GM18868 (cell line): ENCODE results near the gene POR.
"Not testable (repeated sequence)": the region's sequence is repeated elsewhere in the genome, so short reads cannot be mapped to it uniquely, and the experiment has no call there.

Source experiments
- ATAC-seq: cut with Tn5 transposase; IDR thresholded peaks from one replicate; pipeline ENCODE4 v1.9.1; 2021; ENCODE audit warnings: mild to moderate bottlenecking, moderate library complexity; ENCODE audit not compliant: unreplicated experiment

POR gene

DNA sequence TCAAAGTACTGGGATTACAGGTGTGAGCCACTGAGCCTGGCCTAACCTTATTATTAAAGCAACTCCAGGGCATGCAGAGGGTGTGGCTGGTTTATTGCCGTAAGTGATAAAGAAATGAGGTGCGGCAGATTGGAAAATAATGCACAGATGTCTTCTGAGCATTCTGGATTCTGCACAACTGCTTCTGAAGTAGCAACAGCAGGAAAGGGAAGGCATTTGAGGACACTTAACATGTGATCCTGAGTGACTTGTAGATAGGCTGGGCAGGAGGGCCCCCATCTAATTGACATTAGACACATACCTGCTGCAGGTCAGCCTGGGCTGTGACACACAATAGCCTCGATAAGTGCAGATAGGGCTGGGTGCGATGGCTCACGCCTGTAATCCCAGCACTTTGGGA, 30.5 kb upstream of the POR start:
- ATAC-seq = no peak

DNA sequence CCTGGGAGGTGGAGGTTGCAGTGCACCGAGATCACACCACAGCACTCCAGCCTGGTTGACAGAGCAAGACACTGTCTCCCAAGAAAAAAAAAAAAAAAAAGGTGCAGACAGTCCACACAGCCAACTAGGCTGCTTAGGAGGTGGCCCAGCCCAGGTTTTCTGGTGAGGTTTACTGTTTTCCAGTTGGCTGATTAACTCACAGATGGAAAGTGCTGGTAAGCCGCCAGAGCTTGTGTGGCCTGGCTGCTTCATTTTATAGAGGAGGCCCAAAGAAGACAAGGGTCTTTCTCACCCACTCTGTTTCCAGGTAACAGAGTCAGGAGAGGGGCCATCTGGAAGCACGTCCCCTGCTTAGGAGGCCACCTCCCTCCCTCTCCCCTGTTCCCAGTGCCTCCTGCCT, 29.9 kb upstream of the POR start:
- ATAC-seq = no peak

DNA sequence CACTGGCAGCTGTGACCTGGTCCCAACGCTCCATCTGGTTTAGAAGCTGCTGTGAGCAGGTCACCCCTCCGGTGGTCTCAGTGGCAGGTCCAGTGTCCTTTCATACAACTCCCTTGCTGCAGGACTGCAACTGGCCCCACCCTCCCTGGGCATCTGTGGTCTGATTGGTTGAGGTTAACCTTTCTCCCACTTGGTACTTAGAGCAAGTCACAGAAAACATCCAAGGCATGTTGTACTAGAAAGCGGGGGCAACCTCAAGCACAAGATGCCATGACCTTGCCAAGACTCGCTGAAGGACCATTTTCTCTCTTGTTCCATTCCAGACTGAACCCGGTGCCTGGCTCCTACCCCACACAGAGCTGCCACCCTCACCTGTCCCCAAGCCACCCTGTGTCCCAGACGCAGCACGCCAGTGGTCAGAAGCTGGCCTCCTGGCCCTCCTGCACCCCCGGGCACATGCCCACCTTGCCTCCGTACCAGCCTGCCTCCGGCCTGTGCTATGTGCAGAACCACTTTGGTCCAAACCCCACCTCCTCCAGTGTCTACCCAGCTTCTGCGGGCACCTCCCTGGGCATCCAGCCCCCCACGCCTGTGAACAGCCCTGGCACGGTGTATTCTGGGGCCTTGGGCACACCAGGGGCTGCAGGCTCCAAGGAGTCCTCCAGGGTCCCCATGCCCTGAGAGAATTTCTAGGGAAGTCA, 27.1 kb upstream of the POR start:
- no peak for ATAC-seq

GRCh38 chr7:75888464-75889222, 26.3 kb upstream of the POR start:
- ATAC-seq = no peak

GRCh38 chr7:75889223-75889825, 25.6 kb upstream of the POR start:
- no peak for ATAC-seq

DNA sequence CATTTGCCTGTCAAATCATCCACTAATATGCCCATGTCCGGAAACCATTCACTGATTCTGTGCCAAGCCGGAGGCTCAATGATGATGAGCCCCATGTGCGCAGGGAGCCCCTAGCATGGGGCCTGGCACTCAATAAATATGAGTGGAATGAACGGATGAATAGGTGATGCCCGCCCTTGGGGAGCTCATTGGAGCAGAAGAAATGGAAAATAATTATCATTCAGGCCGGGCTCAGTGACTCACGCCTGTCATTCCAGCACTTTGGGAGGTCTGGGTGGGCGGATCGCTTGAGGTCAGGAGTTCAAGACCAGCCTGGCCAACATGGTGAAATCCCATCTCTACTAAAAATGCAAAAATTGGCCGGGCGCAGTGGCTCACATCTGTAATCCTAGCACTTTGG, 25.1 kb upstream of the POR start:
- no peak for ATAC-seq

DNA sequence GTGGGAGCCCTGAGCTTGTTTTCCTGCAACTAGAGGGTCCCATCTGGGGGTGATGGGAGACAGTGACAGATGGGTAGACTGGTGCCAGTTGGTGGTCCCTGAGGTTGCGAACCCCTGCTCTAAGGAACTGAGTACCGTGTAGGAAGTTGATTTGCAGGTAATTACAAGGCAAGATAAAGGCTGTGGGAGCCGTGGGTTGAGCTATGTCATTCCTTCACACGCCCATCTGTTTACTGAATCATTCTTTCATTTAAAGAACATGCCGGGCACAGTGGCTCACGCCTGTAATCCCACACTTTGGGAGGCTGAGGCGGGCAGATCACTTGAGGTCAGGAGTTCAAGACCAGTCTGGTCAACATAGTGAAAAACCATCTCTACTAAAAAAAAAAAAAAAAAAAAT, 23.7 kb upstream of the POR start:
- not testable (repeated sequence) for ATAC-seq

DNA sequence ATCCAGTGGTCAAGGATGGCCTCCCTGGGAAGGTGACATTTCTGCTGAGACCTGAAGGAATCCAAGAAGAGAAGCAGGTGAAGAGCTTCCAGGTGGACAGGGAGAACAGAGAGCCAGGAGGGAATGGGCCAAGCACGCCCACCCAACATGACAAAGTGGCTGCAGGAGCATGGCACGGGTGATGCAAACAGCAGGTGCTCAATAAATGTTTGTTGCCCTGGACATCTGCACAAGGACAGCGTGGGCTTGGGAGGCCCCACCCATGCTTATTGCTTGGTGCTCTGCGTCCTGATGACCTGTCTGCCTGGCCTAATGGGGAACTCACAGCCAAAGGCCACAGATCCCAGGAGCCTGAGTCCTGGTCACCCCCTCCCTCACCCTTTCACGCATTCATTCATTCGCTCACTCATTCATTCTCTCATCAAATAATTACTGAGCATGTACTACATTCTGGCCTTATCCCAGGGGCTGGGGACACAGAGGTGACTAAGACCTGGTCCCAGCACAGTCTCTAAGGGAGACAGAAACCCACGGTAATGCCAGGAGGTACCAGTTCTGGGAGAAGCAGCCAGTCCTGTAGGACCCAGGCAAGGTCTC, 23.0 kb upstream of the POR start:
- ATAC-seq = no peak

DNA sequence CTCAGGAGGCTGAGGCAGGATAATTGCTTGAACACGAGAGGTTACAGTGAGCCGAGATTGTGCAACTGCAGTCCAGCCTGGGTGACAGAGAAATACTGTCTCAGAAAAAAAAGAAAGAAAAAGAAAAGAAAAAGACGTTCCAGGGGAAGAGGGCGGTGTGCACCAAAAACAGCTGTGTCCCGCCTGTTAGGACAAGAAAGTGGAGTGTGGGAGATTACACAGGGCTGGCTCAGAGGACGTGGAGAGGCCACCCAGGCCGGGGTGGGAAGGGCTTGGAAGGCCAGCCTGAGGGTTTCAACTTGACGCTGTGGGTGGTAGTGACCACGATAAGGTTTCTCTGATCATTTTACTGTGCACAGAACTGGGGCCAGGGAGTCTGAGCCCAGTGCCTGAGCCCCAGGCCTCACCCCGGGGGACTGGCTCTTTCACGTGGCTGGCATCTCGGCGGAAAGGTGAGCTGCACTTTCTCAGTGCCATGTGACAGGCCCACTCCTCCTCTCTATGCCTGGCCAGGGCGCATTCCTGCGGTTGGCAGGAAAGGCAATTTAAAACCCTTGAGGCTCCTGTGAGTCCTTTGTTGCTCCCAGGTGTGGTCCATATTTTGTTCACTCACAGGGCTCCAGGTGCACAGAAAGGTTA, 22.2 kb upstream of the POR start:
- ATAC-seq = no peak

- no peak for ATAC-seq
Measured at GRCh38 chr7:75896803-75897327, 18.1 kb upstream of the POR start.

- ATAC-seq = no peak
Measured at GRCh38 chr7:75900617-75901315, 14.2 kb upstream of the POR start.

DNA sequence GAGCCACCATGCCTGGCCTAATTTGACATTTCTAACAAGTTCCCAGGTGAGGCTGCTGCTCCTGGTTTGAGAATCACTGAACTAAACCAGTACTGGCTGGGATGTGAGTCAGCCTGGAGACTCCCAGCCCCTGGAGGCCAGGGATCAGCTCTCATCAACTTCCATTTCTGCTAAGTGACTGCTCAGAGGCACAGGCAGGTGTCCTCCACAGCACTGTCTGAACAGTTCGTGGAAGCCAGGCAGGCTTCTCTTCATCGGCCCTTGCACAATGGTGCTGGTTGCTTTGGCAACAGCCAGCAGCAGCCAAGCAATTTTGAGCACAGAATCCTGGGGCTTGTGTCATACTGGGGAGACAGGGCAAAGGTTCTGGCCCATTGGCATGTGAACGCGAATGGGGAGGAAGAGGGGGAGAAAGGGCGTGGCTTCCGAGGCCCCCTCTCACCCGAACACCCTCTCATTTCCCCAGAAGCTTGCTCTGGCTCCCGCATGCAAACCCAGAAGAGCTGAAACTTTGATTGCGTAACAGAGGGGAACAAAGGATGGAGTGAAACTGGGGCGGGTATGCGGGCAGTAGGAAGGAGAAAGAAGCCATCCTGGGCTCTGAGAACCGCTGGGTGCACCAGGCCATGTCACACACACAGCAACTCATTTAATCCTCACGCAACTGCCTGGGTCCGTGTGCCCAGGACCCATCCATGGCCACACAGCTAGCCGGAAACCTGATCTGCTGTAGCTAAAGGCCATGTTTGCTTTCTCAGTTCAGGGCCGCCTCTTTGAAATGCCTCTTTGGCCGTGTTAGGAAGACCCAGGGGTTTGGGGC, 9.0 kb upstream of the POR start:
- ATAC-seq = no peak

DNA sequence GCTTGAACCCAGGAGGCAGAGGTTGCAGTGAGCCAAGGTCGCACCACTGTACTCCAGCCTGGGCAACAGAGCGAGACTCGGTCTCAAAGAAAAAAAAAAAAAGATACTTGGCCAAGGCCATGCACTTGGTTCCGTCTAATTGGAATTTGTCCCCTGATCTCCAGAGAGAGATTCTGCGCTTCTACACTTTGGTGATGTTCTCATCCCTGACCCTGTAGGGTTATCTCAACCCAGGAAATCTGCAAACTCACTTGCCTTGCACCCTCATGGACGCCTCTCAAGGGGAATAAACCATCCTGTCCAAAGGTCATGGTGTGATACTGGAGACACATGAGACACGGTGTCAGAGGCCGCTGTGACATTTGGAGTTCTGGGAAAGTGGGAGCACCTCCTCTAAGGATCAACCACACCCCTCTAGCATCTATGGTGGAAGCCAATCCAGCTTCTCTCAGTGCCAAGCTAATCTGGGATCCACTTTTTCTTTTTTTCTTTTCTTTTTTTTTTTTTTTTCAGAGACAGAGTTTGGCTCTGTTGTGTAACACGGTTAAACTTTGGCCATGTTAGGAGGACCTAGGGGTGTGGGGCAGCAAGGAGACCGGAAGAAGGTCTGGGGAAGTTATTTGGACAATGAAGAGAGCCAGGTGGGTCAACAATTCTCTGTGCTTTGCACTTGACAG, 7.8 kb upstream of the POR start:
- no peak for ATAC-seq

DNA sequence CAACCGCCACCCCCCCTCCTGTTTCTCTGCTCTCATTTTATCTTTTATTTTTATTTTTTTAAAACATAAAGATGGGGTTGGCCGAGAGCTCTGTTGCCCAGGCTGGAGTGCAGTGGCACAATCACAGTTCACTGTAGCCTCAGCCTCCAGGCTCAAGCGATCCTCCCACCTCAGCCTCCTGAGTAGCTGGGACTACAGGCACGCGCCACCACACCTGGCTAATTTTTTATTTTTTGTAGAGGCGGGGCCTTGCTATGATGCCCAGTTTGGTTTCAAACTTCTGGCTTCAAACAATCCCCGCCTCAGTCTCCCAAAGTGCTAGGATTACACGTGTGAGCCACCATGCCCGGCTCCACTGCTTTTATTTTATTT, 7.3 kb upstream of the POR start:
- not testable (repeated sequence) for ATAC-seq

- no peak for ATAC-seq
Measured at GRCh38 chr7:75909521-75910132, 5.3 kb upstream of the POR start.

DNA sequence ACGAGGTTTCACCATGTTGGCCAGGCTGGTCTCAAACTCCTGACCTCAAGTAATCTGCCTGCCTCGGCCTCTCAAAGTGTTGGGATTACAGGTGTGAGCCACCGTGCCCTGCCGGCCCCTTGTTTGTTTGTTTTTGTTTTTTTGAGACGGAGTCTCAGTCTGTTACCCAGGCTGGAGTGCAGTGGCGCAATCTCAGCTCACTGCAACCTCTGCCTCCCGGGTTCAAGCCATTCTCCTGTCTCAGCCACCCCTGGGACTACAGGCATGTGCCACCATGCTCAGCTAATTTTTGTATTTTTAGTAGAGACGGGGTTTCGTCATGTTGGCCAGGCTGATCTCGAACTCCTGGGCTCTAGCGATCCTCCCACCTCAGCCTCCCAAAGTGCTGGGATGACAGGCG, 3.8 kb upstream of the POR start:
- ATAC-seq = not testable (repeated sequence)

GRCh38 chr7:75913437-75913836, 1.5 kb upstream of the POR start:
- no peak for ATAC-seq

DNA sequence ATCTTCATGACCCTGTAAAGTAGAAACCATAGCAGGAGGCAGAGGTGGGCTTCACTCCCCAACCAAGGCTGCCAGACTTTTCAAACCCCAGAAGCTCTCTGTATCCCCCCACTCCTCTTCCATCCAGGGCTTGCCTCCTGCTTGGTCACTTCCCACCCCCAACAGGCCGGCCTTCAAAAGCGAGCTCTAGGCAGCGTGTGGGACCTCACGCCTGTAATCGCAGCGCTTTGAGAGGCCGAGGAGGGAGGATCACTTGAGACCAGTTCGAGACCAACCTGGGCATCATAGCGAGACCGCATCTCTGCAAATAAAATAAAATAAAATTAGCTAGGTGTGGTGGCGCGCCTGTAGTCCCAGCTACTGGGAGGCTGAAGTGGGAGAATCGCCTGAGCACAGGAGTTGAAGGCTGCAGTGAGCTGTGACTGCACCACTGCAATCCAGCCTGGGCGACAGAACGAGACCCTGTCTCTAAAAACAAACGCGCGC, 743 bp upstream of the POR start:
- no peak for ATAC-seq
